Heart left ventricle (tissue), 16 donors: ENCODE data around the gene SH3PXD2A. TPM values are rescaled to one million over a fixed set of nuclear protein-coding genes. Genes with fewer than 3 reads are reported as not detected.

Source experiments
- ATAC-seq, 4 donors: fragments of 200-7000 bp; cut with Tn5 transposase; one replicate each; pipeline ENCODE4 v1.9.1; 2020 to 2022; ENCODE audit warnings: moderate library complexity in 4 of 4, mild to moderate bottlenecking in 3 of 4, moderate number of reproducible peaks in 1 of 4
- DNase-seq, 5 donors: peaks; one replicate each; pipeline ENCODE4 v3.0.0-alpha.2; 2020
- H3K27ac ChIP-seq, 12 donors: fragments of 200-600 bp; sonication (generic) in 4 of 12; one replicate each; pipeline versions ENCODE4 v1.5.0 to v1.8.0; 2016 to 2022; ENCODE audit warnings: mild to moderate bottlenecking in 2 of 12
- H3K27me3 ChIP-seq, 9 donors: fragments of 200-600 bp; sonication (generic) in 2 of 9; one replicate each; pipeline versions ENCODE4 v1.5.1 to v1.8.0; 2016 to 2022; ENCODE audit warnings: mild to moderate bottlenecking in 3 of 9
- H3K36me3 ChIP-seq, 9 donors: fragments of 200-600 bp; sonication (generic) in 2 of 9; one replicate each; pipeline versions ENCODE4 v1.5.0 to v1.8.0; 2018 to 2022; ENCODE audit warnings: mild to moderate bottlenecking in 2 of 9
- H3K4me1 ChIP-seq, 12 donors: fragments of 200-600 bp; sonication (generic) in 4 of 12; one replicate each; pipeline versions ENCODE4 v1.5.0 to v1.8.0; 2016 to 2022; ENCODE audit warnings: mild to moderate bottlenecking in 3 of 12
- H3K4me3 ChIP-seq, 12 donors: fragments of 200-600 bp; sonication (generic) in 4 of 12; one replicate each; pipeline versions ENCODE4 v1.5.0 to v1.8.0; 2017 to 2022; ENCODE audit warnings: mild to moderate bottlenecking in 9 of 12, moderate library complexity in 4 of 12
- H3K9me3 ChIP-seq, 12 donors: fragments of 200-600 bp; sonication (generic) in 4 of 12; one replicate each; pipeline versions ENCODE4 v1.5.0 to v1.8.0; 2016 to 2022; ENCODE audit warnings: mild to moderate bottlenecking in 1 of 12
- POLR2A ChIP-seq, 2 donors: fragments of 450-650 bp; IDR thresholded peaks; one replicate each; pipeline ENCODE4 v1.6.1; 2017; ENCODE audit warnings: antibody characterized with exemption in 2 of 2, mild to moderate bottlenecking in 2 of 2, moderate library complexity in 2 of 2
- WGBS, 4 donors: extraction: QIAGEN DNeasy Blood & Tissue Kit in 2 of 4; methylation state at CpG; one replicate each; pipeline versions ENCODE4 v1.1.5 to v1.1.7; 2013 to 2018; 5-methylcytosine and 5-hydroxymethylcytosine counted together
- intact Hi-C, 10 donors: fragments of 100-400 bp; cut with DNase I; formaldehyde crosslinking; loops; one replicate each; pipeline versions ENCODE4 v1.11.1 to v1.14.2; 2022
- polyA plus RNA-seq, 2 donors: library from polyadenylated mRNA; stranded (reverse); fragments of 200-250 nt; gene quantifications; one replicate each; pipeline ENCODE4 v1.2.3, GENCODE V29; 2013
- total RNA-seq, 9 donors: library from RNA; depleted of rRNA in 2 of 9; stranded (reverse); fragments of >200 nt in 2 of 9; fragmentation: NEBNext Ultra II Directional in 3 of 9; extraction: Animal tissue kit (Norgen Biotek cat#: 25700) in 3 of 9; gene quantifications; one replicate each; pipeline versions ENCODE4 v1.1.0 to v1.2.4, GENCODE V29; 2016 to 2023
- TF ChIP-seq, protein P1 (sequence below), 12 donors: fragments of 200-600 bp; sonication (generic) in 4 of 12; IDR thresholded peaks; one replicate each; pipeline versions ENCODE4 v1.5.0 to v1.8.0; 2018 to 2022; ENCODE audit warnings: antibody characterized with exemption in 12 of 12, mild to moderate bottlenecking in 5 of 12
- donor health status: ischemic (EF 13 %, LVEDD 7.1; RV severe dilation, severe dysfunction).
- donor health status: healthy with polysubstance abuse.
- donor health status: DM: no; HTN: yes; CAD: no.
- donor health status: DM: no; HTN: no; CAD: no.
- donor health status: ischemic (EF 25% LVEDD 6.9; RV normal size, moderate dysfunction).
- donor health status: ischemic (EF 25% LVEDD 5.7; RV mildly dilated, moderate dysfunction).
- donor health status: healthy.
- donor health status: DM: yes; HTN: yes; CAD: no.
- donor health status: ischemic (EF 35%, LVEDD 5.7; RV mildly dilated, moderate dysfunction).
- donor health status: nonischemic (EF 11% LVEDD 7.7; RV severe dilation, severe dysfunction).
- donor health status: DM: yes; HTN: yes; CAD: no.
- donor health status: PGD.
- donor health status: ischemic (EF 29% LVEDD 5.4; RV normal size, mild dysfunction).
- donor health status: nonischemic (EF 23%, LVEDD 6.1; RV moderate dilation, normal function).

The SH3PXD2A gene
- total and polyA plus RNA-seq, 11 donors: 11.8 to 43.4 (median 31.1) TPM

DNA sequence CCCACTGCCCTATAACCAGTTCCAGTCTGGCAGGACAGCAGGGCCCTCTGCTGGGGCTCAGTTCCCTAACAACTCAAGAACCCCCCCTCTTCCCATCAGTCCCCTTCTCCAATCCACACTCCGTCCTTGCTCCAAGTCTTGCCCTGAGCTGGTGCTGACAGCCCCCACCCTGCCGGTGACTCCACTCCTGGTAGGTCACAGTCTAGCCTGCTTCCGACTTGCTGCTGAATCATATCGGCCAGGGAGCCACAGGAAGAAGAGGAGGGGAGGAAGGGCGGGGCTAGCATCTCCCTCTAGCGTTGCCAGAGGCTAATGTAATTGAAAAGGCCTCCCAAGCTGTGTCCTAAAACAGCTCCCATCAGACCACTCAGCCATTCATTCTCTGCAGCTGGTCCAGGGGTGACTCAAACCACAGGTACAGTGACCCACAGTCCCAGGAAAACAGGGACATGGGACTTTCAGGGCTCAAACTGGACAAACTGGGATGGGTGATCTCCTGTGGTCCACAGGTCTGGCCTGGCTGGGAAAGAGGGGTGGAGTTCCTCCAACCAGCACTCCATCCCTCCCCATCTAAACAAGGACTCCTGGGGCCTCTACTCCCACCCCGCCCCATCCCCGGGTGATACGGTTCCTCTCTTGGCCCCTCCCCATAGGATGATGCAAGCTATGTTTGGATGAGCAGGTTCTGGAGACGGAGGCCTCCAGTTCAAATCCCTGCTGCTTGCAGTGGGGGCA is 158.8 kb downstream of the SH3PXD2A start:
- ATAC-seq (peak; percentile 50 to 86 (median 84)), DNase-seq (peak; percentile 72 to 93 (median 80))
- no peaks in the 10 kb centered on the region for H3K36me3 ChIP-seq
- WGBS, 4 donors: 28 to 39% (median 33%) methylated on average over 7 to 10 of the region's 10 CpGs
- no peak for TF ChIP-seq POLR2A (IDR thresholded peaks at IDR 0.05)
- TF ChIP-seq, protein P1, sequence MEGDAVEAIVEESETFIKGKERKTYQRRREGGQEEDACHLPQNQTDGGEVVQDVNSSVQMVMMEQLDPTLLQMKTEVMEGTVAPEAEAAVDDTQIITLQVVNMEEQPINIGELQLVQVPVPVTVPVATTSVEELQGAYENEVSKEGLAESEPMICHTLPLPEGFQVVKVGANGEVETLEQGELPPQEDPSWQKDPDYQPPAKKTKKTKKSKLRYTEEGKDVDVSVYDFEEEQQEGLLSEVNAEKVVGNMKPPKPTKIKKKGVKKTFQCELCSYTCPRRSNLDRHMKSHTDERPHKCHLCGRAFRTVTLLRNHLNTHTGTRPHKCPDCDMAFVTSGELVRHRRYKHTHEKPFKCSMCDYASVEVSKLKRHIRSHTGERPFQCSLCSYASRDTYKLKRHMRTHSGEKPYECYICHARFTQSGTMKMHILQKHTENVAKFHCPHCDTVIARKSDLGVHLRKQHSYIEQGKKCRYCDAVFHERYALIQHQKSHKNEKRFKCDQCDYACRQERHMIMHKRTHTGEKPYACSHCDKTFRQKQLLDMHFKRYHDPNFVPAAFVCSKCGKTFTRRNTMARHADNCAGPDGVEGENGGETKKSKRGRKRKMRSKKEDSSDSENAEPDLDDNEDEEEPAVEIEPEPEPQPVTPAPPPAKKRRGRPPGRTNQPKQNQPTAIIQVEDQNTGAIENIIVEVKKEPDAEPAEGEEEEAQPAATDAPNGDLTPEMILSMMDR (IDR thresholded peaks at IDR 0.05): peak in 8 of 12 donors; percentile 23 to 52 (median 42)
- H3K4me3 ChIP-seq: no peak overlapping the region
- peaks cover 0 to 34% (median 20%) of the 10 kb centered on the region in 12 donors for H3K4me1 ChIP-seq
- H3K9me3 ChIP-seq: no peaks in the 10 kb centered on the region
- peak overlapping the region in 10 of 12 donors; percentile 3 to 76 (median 55) for H3K27ac ChIP-seq
- intact Hi-C loops: no loop called here
- peaks cover 0 to 3% (median 0%) of the 10 kb centered on the region in 9 donors for H3K27me3 ChIP-seq

DNA sequence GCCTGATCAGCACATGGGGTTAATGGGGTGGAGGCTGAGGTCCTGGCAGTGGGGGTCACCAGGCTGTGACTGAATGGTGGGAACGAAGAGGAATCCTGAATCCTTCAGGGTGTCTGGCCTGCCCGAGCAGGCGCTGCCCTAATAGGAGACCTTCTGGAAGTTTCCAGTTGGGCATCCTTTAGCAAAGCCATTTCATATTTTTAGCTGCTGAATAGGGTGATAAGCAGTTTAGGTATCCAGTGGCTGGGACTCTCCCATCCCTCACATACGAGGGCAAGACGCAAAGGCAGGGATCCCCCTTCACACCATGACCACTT is 159.3 kb downstream of the SH3PXD2A start:
- Histone ChIP-seq H3K27ac (peak overlapping the region in 11 of 12 donors; percentile 3 to 76 (median 54)), H3K4me3 (no peak overlapping the region), H3K27me3 (peaks cover 0 to 3% (median 0%) of the 10 kb centered on the region in 9 donors), H3K36me3 (no peaks in the 10 kb centered on the region), H3K9me3 (no peaks in the 10 kb centered on the region), H3K4me1 (peaks cover 0 to 35% (median 20%) of the 10 kb centered on the region in 12 donors)
- peak in 1 of 4 donors; percentile 6 for ATAC-seq
- DNase-seq: peak in 1 of 5 donors; percentile 17
- WGBS, 4 donors: 62 to 84% (median 74%) methylated on average over 5 of the region's 5 CpGs
- intact Hi-C loops: no loop called here
- no peak for TF ChIP-seq POLR2A (IDR thresholded peaks at IDR 0.05)
- TF ChIP-seq, protein P1 (IDR thresholded peaks at IDR 0.05): no peak

DNA sequence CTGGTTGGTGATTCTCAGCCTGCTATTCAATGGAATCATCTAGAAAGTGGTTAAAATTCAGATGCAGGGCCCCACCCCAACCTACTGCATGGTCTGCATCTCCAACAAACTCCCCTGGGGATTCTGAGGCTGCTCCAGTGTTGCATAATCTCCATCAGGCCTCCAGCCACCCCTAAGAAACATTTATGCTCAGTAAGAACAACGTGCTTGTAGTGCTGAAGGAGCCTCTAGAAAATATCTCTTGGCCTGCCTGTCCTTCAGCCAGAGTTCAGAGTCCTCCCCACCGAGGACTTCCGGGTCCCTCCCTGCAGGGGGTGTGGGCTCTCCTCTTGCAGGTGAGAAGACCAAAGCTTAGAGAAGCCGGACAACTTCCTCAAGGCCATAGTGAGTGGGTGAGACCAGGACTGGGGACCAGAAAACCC is 159.8 kb downstream of the SH3PXD2A start:
- TF ChIP-seq, protein P1 (IDR thresholded peaks at IDR 0.05): no peak
- intact Hi-C loops: no loop called here
- DNase-seq (peak in 2 of 5 donors; percentile 61), ATAC-seq (peak in 2 of 4 donors; percentile 16 to 29)
- WGBS, 4 donors: 70 to 82% (median 78%) methylated on average over 4 of the region's 4 CpGs
- Histone ChIP-seq H3K4me3 (no peak overlapping the region), H3K27ac (peak overlapping the region in 11 of 12 donors; percentile 3 to 76 (median 54)), H3K9me3 (no peaks in the 10 kb centered on the region), H3K27me3 (peaks cover 0 to 3% (median 0%) of the 10 kb centered on the region in 9 donors), H3K36me3 (no peaks in the 10 kb centered on the region), H3K4me1 (peaks cover 0 to 39% (median 21%) of the 10 kb centered on the region in 12 donors)

DNA sequence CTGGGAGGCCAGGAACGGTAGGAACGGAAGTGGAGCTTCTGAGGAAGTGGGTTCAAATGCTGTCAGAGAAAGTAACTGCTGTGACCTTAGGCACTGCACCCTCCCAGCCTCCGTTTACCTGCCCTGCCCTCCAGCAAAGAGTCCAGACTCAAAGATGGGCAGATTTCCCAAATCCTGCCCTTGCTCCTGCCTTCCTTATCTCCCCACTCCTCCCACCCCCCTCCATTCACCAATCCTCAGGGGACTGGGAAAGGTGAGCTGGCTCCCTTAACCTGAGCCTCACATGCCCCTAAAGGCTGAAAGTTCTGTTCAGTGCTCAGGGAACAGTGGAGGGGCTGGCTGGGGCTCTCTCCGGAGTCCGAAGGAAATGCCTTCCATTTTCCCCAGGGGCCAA is 161.6 kb downstream of the SH3PXD2A start:
- H3K9me3 ChIP-seq: no peaks in the 10 kb centered on the region
- no peak overlapping the region for H3K27ac ChIP-seq
- DNase-seq: no peak
- H3K27me3 ChIP-seq: peaks cover 0 to 3% (median 0%) of the 10 kb centered on the region in 9 donors
- WGBS, 4 donors: 55 to 70% (median 61%) methylated on average over 5 of the region's 5 CpGs
- H3K4me3 ChIP-seq: peak overlapping the region in 3 of 12 donors; percentile 32 to 49 (median 36)
- H3K36me3 ChIP-seq: no peaks in the 10 kb centered on the region
- peaks cover 0 to 42% (median 21%) of the 10 kb centered on the region in 12 donors for H3K4me1 ChIP-seq
- ATAC-seq: no peak
- intact Hi-C loops: no loop called here
- no peak for TF ChIP-seq POLR2A (IDR thresholded peaks at IDR 0.05)
- TF ChIP-seq, protein P1 (IDR thresholded peaks at IDR 0.05): no peak
